ENCODE results near the gene SLC19A1.
"Not testable (repeated sequence)": the region's sequence is repeated elsewhere in the genome, so short reads cannot be mapped to it uniquely, and the experiment has no call there.

Gene SLC19A1

GRCh38 chr21:45531393-45532215, 10.6 kb downstream of the SLC19A1 start:
- DNase-seq = no peak

- not testable (repeated sequence) for DNase-seq
Observed at GRCh38 chr21:45531114-45531392, 11.2 kb downstream of the SLC19A1 start.

- DNase-seq = no peak
Observed at GRCh38 chr21:45530423-45531113, 11.7 kb downstream of the SLC19A1 start.

- DNase-seq = no peak
Observed at GRCh38 chr21:45529785-45530422, 12.3 kb downstream of the SLC19A1 start.

GRCh38 chr21:45528981-45529784, 13.1 kb downstream of the SLC19A1 start:
- no peak for DNase-seq

- no peak for DNase-seq
Observed at GRCh38 chr21:45528028-45528705, 14.1 kb downstream of the SLC19A1 start.

- DNase-seq = peak; percentile 30
Observed at GRCh38 chr21:45527151-45527999, 14.9 kb downstream of the SLC19A1 start.

GRCh38 chr21:45525910-45526306, 16.3 kb downstream of the SLC19A1 start:
- no peak for DNase-seq

- DNase-seq = peak; percentile 31
Observed at GRCh38 chr21:45525153-45525909, 16.9 kb downstream of the SLC19A1 start.

GRCh38 chr21:45524756-45525152, 17.5 kb downstream of the SLC19A1 start:
- DNase-seq = no peak

GRCh38 chr21:45523411-45524101, 18.7 kb downstream of the SLC19A1 start:
- no peak for DNase-seq

- no peak for DNase-seq
Observed at GRCh38 chr21:45522986-45523385, 19.3 kb downstream of the SLC19A1 start.

GRCh38 chr21:45522381-45522780, 19.9 kb downstream of the SLC19A1 start:
- DNase-seq = no peak

GRCh38 chr21:45521241-45521640, 21.0 kb downstream of the SLC19A1 start:
- DNase-seq = no peak

- no peak for DNase-seq
Observed at GRCh38 chr21:45519182-45519581, 23.1 kb downstream of the SLC19A1 start.

GRCh38 chr21:45518742-45519141, 23.5 kb downstream of the SLC19A1 start:
- no peak for DNase-seq

- no peak for DNase-seq
Observed at GRCh38 chr21:45517249-45518065, 24.8 kb downstream of the SLC19A1 start.

- DNase-seq = no peak
Observed at GRCh38 chr21:45516671-45517151, 25.5 kb downstream of the SLC19A1 start.

- DNase-seq = no peak
Observed at GRCh38 chr21:45516071-45516670, 26.1 kb downstream of the SLC19A1 start.

Data from DMS53 (cell line).